Measurements from ENCODE around the gene DOCK4. TPM values are rescaled to one million over a fixed set of nuclear protein-coding genes. Genes with fewer than 3 reads are reported as not detected.

Gene DOCK4
- total RNA-seq, 4 donors from 2014 or later, result 8.2 to 9.0 (median 8.6) TPM

DNA sequence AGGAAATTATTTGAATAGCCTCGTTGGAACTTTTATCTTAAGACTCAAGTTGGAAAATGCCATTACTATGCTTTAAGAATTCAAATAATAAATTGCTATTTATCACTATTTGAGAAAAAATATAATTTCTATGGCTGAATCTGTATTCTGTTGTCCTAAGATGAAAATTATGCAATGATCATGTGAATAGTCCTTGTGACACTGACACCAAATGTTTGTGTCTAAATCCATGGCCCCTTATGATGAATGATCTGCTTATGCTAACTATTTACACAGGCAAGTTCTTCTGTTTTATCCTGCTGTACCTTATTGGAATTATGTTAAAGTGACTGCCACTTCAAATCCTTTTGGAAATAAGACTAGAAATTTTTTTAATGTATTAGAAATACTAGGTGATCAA, 208.7 kb downstream of the DOCK4 start:
- no peak for DNase-seq (ENCODE audit: low spot score in 2 of 2)

DNA sequence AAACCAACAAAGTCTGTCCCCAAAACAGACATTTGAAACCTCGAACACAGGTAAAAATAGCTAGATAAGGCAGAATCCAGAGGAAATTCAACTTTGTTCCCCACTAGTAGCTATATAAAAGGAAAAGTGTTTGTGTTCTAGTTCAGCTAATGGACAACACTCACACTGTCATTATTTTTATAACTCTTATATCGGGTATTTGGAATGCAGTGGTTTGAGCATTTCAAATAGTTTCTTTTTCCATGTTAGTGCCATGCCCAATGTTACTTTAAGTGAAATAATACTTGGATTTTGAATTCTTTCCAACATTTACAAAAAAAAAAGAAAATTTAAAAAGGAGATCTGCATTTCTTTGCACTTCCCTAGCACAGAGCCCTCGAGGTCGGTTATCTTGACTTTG, 213.6 kb downstream of the DOCK4 start:
- DNase-seq (ENCODE audit: low spot score in 2 of 2), result no peak
- no peak for TF ChIP-seq POLR2A (IDR thresholded peaks at IDR 0.05)
- TF ChIP-seq, protein P1, sequence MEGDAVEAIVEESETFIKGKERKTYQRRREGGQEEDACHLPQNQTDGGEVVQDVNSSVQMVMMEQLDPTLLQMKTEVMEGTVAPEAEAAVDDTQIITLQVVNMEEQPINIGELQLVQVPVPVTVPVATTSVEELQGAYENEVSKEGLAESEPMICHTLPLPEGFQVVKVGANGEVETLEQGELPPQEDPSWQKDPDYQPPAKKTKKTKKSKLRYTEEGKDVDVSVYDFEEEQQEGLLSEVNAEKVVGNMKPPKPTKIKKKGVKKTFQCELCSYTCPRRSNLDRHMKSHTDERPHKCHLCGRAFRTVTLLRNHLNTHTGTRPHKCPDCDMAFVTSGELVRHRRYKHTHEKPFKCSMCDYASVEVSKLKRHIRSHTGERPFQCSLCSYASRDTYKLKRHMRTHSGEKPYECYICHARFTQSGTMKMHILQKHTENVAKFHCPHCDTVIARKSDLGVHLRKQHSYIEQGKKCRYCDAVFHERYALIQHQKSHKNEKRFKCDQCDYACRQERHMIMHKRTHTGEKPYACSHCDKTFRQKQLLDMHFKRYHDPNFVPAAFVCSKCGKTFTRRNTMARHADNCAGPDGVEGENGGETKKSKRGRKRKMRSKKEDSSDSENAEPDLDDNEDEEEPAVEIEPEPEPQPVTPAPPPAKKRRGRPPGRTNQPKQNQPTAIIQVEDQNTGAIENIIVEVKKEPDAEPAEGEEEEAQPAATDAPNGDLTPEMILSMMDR (IDR thresholded peaks at IDR 0.05), result no peak
- intact Hi-C loops (cut with DNase I; ENCODE audit: low total_unique reads), result no loop called here
- H3K4me3 ChIP-seq (ENCODE audit: low read depth, poor library complexity, severe bottlenecking), result no peak overlapping the region
- WGBS, 2 donors, result 81 to 83% methylated on average over 4 of the region's 4 CpGs

More for the DNA sequence above, 208.7 kb downstream of the DOCK4 start:
- H3K4me3 ChIP-seq (ENCODE audit: low read depth, poor library complexity, severe bottlenecking), result no peak overlapping the region
- no peak for TF ChIP-seq POLR2A (IDR thresholded peaks at IDR 0.05)
- TF ChIP-seq, protein P1 (IDR thresholded peaks at IDR 0.05), result no peak
- intact Hi-C loops (cut with DNase I; ENCODE audit: low total_unique reads), result no loop called here
- WGBS, 2 donors, result 92 to 93% methylated on average over 1 of the region's 1 CpG

DNA sequence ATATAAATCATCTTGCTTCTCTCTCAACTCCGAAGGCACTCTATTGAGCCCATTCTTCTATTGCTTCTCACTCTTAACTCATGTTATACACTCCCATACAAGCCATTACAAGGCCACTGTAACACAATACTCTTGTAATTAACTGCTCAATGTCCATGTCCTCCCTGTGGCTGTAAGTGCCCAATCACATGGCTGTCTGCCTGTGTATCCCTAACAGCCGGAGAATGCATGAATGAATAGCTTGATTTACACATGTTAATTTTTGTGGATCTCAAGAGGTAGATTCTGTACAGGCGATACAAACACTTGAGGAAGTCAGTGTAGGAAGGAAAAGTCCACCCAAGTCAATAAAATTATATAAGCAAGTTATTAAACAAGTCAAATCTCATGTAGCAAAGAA, 215.6 kb downstream of the DOCK4 start:
- no peak for DNase-seq (ENCODE audit: low spot score in 2 of 2)
- 92 to 97% methylated on average over 3 of the region's 3 CpGs for WGBS, 2 donors
- no peak overlapping the region for H3K4me3 ChIP-seq (ENCODE audit: low read depth, poor library complexity, severe bottlenecking)
- TF ChIP-seq, protein P1 (IDR thresholded peaks at IDR 0.05), result no peak
- no peak for TF ChIP-seq POLR2A (IDR thresholded peaks at IDR 0.05)
- intact Hi-C loops (cut with DNase I; ENCODE audit: low total_unique reads), result no loop called here

DNA sequence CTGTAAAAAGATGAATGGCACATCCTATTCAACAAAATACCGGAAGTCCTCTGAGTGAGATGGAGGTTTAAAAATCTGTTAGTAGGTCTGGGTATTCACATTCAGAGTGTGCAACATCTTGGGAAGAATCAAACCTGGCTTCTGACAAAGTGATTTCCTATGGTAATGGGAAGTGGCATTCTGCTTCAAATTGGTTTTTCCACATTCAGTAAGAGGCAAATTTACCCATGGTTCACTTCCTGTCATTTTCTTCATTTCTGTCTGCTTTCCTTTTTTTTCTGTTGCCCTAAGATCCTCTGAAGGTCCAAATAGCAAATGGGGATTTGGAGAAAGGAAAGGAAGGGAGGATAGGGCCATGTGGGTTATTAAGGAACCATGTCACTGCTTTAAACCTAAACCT, 218.3 kb downstream of the DOCK4 start:
- TF ChIP-seq, protein P1 (IDR thresholded peaks at IDR 0.05), result no peak
- no peak for TF ChIP-seq POLR2A (IDR thresholded peaks at IDR 0.05)
- 85 to 97% methylated on average over 1 of the region's 1 CpG for WGBS, 2 donors
- intact Hi-C loops (cut with DNase I; ENCODE audit: low total_unique reads), result no loop called here
- no peak overlapping the region for H3K4me3 ChIP-seq (ENCODE audit: low read depth, poor library complexity, severe bottlenecking)
- no peak for DNase-seq (ENCODE audit: low spot score in 2 of 2)

DNA sequence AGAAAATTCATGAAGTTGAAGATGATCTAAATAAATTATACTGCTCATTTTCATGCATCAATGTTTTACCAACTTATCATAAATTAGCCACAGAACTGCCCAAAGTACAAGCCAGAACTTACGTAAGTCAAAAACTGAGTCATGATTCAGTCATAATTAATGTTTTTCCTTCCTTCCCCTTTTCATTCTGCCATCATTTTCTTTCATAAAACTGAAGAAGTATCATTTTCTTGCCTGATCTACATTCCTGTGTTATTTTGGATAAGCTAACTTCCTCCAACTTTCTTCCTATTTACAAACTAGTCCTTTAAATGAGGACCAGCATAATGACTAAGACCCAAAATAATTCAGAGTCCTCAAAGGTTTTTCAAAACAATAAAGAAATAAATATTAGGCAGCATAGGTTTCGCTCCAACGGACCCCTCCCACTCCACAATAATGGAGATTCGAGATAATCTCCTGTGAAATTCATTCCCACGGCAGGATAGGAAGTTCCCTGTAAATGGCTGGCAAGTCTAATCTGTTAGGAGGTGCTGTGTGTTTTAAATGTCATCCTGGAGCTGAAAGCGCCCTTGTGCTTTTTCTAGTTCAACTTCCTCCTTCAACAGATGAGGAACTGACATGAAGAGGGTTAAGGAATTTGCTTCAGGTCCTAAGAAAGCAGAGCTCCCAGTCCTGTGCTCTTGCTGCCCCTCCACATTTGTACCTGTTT, 218.9 kb downstream of the DOCK4 start:
- intact Hi-C loops (cut with DNase I; ENCODE audit: low total_unique reads), result no loop called here
- DNase-seq (ENCODE audit: low spot score in 2 of 2), result no peak
- 57 to 64% methylated on average over 6 of the region's 6 CpGs for WGBS, 2 donors
- no peak overlapping the region for H3K4me3 ChIP-seq (ENCODE audit: low read depth, poor library complexity, severe bottlenecking)
- TF ChIP-seq POLR2A (IDR thresholded peaks at IDR 0.05), result no peak
- TF ChIP-seq, protein P1 (IDR thresholded peaks at IDR 0.05), result no peak

DNA sequence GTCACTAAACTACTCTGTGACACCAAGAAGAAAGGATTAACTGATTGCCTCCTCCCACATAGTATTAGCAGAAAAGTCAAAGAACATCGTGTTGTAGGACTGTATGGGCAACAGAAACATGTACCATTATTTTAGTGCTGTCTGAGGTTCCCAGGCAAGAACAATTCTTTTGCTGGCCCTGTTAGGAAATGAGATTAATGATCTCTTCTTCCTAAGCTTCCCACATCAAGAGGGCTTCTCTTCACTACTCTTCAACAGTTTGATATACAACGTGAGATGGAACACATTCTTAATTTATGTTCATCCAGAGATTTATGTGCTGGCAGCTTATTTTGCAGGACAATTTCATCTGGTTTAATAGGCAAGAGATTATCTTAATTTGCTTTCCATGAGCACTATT, 219.6 kb downstream of the DOCK4 start:
- TF ChIP-seq POLR2A (IDR thresholded peaks at IDR 0.05), result no peak
- TF ChIP-seq, protein P1 (IDR thresholded peaks at IDR 0.05), result no peak
- 64 to 67% methylated on average over 2 of the region's 2 CpGs for WGBS, 2 donors
- intact Hi-C loops (cut with DNase I; ENCODE audit: low total_unique reads), result no loop called here
- H3K4me3 ChIP-seq (ENCODE audit: low read depth, poor library complexity, severe bottlenecking), result no peak overlapping the region
- DNase-seq (ENCODE audit: low spot score in 2 of 2), result no peak
